ENCODE data around the gene ZCWPW1. TPM values are rescaled to one million over a fixed set of nuclear protein-coding genes. Genes with fewer than 3 reads are reported as not detected.

The ZCWPW1 gene
- total RNA-seq, 2 experiments from 2014 or later = 2.3 TPM

DNA sequence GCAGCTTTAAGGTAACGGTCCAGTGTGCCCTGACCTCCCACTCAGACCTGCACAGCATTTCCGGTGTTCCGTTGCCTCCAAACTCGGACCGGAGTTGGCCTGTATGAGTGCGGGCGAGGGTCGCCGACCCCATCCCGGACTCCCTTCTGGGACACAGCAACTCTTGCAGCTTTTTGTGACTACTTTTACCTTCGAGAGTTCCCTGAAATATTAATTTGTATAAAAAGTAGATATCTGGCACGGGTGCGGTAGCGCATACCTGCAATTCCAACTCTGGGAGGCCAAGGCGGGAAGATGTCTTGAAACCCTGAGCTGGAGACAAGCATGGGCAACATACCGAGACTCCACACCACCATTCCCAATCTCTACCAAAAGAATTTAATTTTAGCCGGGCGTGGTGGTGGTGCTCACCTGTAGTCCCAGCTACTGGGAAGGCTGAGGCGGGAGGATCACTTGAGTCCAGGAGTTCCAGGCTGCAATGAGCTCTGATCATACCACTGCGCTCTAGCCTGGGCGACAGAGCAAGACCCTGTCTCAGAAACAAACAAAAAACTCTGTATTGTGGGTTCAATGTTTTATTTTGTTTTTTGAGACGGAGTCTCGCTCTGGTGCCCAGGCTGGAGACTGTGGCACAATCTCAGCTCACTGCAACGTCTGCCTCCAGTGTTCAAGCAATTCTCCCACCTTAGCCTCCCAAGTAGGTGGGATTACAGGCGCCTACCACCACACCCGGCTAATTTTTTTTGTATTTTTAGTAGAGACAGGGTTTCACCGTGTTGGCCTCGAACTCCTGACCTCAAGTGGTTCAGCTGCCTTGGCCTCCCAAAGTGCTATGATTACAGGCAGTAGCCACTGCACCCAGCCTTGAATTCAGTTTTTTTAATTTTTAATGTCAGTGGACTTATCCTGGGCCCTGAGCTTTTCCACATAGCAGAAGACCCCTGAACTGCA, 8.9 kb upstream of the ZCWPW1 start:
- POLR2A ChIA-PET = interaction anchor here (0.7 to 1.0 kb wide), 5 partner anchors 13 to 355 kb away, joined by 3 to 5 read pairs (median 4); no protein-coding TSS in a partner anchor
- CTCF ChIA-PET = interaction anchor here (0.8 to 2.4 kb wide), 5 partner anchors 9 to 149 kb away, joined by 3 to 8 read pairs (median 4); partner anchors contain the start of genes FBXO24 and LRCH4

DNA sequence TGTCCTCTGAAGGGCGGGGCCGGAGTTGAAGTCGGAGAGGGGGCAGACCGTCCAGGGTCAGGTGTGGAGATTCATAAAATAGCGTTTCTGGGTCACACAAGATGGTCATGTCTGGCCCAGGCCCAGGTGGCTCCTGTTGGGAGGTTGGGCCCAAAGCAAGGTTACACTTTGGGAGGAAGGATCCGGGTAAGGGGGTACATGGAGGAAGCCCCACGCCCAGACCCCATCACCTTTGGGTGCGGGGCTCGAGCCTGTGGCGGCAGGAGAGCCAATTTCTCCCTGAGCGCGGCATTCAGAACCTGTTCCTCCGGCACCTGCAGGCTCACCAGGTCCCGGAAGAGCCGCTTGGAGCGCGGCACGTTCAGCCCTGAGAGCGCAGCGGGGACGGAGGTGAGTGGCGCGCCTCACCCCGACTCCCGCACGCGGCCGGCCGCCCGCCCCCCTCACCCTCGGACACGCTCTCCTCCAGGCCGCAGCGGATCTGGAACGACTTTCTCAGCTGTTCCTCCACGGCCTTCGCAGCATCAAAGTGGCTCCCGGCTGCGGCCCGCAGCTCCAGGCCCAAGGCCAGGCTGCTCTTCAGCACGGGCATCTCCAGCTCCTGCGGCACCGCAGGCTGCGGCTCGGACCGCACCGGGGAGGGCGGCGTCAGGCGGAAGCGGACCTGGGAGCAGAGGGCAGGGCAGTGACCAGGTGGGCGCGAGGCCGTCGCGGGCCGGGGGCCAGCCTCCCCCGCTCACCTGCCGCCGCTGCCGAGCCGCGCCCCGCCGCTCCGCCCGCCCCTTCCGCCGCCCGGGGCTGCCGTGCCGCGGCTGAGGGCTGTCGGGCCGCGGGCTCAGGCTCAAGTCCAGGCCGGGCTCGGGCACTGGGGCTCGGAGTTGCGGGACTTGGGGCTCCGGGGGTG, 7.2 kb upstream of the ZCWPW1 start:
- POLR2A ChIA-PET = interaction anchor here (0.9 to 1.3 kb wide), 3 partner anchors 107 to 151 kb away, joined by 3 to 7 read pairs (median 3); partner anchors contain the start of gene FBXO24
- CTCF ChIA-PET = interaction anchor here (1.3 to 2.4 kb wide), 3 partner anchors 14 to 20 kb away, joined by 3 to 8 read pairs (median 4); no protein-coding TSS in a partner anchor

DNA sequence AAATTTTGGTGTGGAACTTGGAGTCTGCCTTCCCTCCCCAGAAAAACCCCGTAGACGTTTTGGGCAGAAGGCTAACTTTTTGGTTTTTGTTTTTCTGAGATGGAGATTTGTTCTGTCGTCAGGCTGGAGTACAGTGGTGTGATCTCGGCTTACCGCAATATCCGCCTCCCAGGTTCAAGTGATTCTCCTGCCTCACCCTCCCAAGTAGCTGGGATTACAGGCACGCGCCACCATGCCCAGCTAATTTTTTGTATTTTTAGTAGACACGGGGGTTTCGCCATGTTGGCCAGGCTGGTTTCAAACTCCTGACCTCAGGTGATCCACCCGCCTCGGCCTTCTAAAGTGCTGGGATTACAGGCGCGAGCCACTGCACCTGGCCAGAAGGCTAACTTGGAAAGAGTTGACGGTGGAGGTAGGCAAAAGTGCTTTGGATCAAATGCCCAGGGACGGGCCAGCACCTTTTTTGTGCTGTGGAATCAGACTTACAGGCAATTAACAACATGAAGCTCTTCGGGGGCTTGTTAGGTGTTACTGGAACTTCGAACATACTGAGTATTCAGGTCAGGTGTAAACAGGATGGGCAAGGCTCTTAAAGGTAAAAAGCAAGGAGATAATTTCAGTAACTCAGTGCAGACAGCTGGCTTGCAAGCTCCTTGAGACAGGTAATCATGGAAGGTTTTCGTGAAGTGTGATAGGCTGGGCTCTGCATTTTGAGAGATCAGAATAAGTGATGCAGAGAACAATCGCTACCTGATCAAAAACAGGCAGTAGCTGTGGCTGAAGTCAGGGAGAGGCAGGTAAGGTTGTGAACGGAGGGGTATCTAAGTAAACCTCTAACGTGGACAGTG, 6.0 kb upstream of the ZCWPW1 start:
- CTCF ChIA-PET = interaction anchor here (0.7 to 1.4 kb wide), 4 partner anchors 16 to 124 kb away, joined by 3 to 4 read pairs (median 4); no protein-coding TSS in a partner anchor

DNA sequence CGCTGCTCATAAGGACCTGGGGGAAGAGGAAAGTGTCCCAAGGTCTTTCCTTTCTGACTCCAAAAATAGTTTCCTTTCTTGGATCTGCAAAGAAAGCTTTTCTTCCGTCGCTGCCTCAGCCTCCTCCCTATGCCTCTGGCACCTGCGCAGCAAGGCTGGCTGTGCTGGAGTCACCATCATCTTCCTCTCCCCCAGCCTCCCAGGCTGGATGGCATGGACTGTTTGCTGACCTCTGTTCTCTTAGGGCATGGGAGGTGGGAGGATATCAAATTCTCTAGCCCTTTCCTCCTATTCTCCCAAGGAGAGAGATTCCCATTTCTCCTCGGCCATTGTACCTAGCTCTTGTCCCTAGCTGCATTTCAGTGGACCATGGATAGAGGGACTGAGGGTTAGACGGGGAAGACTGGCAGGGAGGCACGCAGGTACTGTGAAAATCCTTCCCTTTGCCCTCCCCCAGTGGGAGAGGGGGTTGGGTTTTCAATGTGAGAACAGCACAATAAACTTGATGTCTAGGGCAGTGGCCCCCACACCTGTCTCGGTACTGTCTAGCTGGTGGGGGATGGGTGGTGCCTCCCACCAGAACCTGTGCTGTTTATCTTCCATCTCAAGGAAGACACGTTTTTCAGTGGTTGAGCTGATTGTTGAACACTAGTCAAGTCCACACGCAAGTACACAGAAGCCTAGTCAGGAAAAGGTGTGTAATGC, 5.2 kb upstream of the ZCWPW1 start:
- CTCF ChIA-PET = interaction anchor here (1.4 kb wide), 1 partner anchor 49 kb away, joined by 4 read pairs; no protein-coding TSS in a partner anchor
- POLR2A ChIA-PET = no interaction called here

More for the DNA sequence above, 6.0 kb upstream of the ZCWPW1 start:
- POLR2A ChIA-PET = interaction anchor here (0.8 kb wide), 1 partner anchor 19 kb away, joined by 3 read pairs; no protein-coding TSS in a partner anchor

DNA sequence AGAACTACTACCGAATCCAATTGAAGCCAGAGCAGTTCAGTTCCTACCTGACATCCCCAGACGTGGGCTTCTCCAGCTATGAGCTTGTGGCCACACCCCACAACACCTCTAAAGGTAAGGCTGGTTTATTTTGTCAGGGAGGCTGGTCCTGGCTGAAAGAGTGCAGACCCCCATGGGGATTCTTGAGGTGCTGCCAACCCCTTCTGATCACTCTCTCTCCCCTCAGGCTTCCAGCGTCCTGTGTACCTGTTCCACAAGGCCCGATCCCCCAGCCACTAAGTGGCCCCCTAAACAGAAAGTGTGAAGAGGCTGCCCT, 4.7 kb upstream of the ZCWPW1 start:
- POLR2A ChIA-PET = no interaction called here
- CTCF ChIA-PET = no interaction called here

DNA sequence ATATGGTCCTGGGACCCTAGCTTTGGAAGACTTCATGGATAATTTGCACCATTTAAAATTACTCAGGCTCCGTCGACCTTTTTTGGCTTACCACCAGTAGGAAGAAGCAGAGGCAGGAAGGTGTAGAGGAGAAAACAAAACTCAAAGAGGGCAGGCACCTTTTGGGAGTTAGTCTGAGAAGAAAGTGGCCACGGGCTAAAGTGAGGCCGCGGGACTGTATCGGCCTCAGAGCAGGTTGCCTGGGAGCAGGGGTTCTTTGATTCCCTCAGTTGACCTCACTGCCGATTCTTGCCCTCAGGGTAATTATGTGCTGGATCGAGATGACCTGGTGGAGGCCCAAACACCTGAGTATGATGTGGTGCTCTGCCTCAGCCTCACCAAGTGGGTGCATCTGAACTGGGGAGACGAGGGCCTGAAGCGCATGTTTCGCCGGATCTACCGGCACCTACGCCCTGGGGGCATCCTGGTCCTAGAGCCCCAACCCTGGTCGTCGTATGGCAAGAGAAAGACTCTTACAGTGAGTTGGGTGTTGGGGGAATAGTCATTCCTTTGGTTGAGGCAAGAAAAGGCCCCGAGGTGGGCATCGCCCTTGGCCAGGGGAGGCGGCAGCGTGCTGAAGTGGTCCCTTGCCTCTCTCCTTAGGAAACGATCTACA, 4.2 kb upstream of the ZCWPW1 start:
- CTCF ChIA-PET = no interaction called here

DNA sequence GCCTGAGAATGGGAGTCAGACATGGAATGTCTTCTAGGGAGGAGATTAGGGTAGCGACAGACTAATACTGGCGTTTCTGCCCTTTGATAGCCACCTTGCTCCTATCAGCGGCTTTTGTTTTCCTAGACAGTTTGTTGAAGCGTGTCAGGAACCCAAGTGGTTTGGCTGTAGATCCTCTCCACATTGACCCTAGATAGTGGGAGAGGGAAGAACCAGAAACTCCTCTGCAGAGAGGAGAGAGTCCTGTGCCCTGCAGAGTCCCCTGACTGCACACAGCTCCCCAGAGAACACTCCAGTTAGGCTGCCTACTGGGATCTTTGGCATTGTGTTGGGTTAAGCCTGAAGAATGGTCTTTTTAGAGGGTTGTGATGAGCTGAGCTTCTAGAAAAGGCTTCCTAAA, 3.5 kb upstream of the ZCWPW1 start:
- CTCF ChIA-PET = no interaction called here

More for the DNA sequence above, 4.2 kb upstream of the ZCWPW1 start:
- POLR2A ChIA-PET = no interaction called here

DNA sequence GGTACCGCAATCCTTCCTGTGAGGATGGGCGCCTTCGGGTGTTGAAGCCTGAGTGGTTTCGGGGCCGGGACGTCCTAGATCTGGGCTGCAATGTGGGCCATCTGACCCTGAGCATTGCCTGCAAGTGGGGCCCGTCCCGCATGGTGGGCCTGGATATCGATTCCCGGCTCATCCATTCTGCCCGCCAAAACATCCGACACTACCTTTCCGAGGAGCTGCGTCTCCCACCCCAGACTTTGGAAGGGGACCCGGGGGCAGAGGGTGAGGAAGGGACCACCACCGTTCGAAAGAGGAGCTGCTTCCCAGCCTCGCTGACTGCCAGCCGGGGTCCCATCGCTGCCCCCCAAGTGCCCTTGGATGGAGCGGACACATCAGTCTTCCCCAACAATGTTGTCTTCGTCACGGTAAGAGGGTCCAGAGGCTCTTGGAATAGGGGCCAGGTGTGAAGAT, 2.8 kb upstream of the ZCWPW1 start:
- ChIA-PET CTCF (no interaction called here), POLR2A (no interaction called here)

More for the DNA sequence above, 3.5 kb upstream of the ZCWPW1 start:
- POLR2A ChIA-PET = no interaction called here

DNA sequence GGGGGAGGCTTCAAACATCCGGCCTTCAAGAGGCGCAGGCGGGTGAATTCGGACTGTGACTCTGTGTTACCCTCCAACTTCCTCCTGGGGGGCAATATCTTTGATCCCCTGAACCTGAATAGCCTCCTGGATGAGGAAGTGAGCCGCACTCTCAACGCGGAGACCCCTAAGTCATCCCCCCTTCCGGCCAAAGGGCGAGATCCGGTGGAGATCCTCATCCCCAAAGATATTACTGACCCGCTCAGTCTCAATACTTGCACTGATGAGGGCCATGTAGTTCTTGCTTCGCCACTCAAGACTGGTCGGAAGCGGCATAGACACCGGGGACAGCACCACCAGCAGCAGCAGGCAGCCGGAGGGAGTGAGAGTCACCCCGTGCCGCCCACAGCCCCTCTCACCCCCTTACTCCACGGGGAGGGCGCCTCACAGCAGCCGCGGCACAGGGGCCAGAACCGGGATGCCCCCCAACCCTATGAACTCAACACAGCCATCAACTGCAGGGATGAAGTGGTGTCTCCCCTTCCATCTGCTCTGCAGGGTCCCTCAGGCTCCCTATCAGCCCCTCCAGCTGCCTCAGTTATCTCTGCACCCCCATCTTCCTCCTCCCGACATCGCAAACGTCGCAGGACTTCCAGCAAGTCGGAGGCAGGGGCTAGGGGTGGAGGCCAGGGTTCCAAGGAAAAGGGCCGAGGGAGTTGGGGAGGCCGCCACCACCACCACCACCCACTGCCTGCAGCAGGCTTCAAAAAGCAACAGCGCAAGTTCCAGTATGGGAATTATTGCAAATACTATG, 2.2 kb upstream of the ZCWPW1 start:
- CTCF ChIA-PET = interaction anchor here (0.8 to 1.1 kb wide), 2 partner anchors 15 to 20 kb away, joined by 4 to 9 read pairs; no protein-coding TSS in a partner anchor
- POLR2A ChIA-PET = interaction anchor here (0.6 to 0.9 kb wide), 4 partner anchors 18 to 252 kb away, joined by 3 to 4 read pairs (median 3); no protein-coding TSS in a partner anchor

DNA sequence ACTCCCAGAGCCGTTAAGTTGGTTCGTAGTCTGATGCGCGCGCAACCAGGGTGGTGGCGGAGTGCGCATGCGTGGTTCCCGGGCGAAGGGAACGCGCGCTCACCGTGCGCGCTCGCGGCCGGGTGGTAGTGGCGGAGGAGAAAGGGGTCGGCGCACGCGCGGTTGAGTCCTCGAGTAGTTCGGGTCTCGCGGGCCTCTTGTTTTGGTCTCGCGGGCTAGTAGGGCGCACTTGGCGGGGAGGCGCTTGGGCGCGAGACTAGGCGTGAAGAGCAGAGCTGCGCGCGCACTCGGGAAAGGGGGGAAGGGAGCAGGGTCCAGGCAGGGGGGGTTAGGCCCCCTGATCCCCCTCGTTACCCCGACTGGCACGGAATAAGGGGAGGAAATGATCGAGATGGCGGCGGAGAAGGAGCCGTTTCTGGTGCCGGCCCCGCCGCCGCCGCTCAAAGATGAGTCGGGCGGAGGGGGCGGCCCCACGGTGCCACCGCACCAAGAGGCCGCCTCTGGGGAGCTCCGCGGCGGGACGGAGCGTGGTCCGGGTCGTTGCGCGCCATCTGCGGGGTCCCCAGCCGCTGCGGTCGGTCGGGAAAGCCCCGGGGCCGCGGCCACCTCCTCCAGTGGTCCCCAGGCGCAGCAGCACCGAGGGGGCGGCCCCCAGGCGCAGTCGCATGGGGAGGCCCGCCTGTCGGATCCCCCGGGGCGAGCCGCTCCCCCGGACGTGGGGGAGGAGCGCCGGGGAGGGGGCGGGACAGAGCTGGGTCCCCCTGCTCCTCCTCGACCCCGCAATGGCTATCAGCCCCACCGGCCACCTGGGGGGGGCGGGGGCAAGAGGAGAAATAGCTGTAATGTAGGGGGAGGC, 1.4 kb upstream of the ZCWPW1 start, which contains the start of gene MEPCE:
MEPCE (plus strand) TSS at position 195 of the 856 bp plus-strand sequence; CDS start at position 383, 188 bp downstream.
- CTCF ChIA-PET = interaction anchor here (0.8 to 2.5 kb wide), 5 partner anchors 16 to 276 kb away, joined by 3 to 9 read pairs (median 4); partner anchors contain the start of gene FBXO24
- POLR2A ChIA-PET = interaction anchor here (0.6 to 2.5 kb wide), 17 partner anchors 14 to 303 kb away, joined by 3 to 8 read pairs (median 3); partner anchors contain the start of genes FBXO24, GPC2, LAMTOR4 and MBLAC1

DNA sequence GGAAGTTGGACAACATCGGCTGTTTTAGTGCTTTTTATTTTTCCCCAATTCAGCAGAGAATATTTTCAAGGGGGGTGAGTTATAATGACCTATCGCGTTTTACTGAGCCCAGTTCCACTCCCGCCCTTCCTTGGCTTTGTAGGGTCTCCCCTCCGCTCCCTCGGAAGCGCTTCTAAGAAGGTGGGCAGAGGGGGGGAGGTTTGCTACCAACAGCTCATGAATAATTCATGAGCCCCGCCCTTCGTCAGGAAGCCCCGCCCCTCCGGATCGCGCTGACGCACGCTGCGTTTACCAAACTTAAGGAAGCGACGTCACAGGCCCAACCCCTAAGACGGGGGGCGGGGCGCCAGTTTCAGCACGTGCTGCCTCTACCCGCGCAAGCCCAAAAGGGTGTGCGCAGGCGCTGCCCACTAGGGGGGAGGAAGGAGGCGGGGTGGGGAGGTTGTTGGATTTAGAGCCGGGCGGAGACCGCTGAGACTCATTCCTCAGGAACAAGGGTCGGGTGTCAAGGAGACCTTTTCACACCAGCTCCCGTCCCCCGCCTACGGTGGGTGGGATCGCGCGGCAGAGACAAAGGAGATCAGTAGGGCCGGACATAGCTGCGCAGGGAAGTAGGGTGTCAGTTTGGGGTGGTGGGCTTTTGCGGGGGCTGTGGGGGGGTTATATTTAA, 599 bp upstream of the ZCWPW1 start:
- CTCF ChIA-PET = interaction anchor here (1.1 to 2.5 kb wide), 4 partner anchors 21 to 276 kb away, joined by 3 to 9 read pairs (median 3); partner anchors contain the start of gene FBXO24
- POLR2A ChIA-PET = interaction anchor here (0.6 to 2.5 kb wide), 17 partner anchors 15 to 309 kb away, joined by 3 to 8 read pairs (median 3); partner anchors contain the start of genes FBXO24, GPC2, LAMTOR4 and MBLAC1

DNA sequence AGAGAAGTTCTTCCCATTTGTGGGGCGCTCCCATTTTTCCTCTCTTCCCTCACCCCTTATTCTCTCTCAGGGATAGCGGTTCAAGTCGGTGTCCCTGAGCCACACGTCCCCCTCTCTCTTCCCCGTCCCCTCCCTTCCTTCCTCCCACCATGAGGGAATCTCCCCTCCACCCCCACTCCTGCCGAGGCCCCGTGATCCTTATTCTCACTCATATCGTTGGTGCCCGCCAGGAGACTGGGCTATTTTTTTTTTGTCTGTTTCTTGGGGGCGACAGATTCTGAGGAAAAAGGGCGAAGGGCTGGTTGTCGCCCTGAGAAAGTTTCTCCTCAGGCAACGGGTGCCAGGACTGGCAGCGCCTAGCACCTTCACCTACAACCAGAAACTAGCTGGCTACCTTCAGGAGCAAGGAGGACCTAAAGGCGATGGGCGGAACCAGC, 723 bp downstream of the ZCWPW1 start:
- ChIA-PET CTCF (interaction anchor here (0.6 to 2.5 kb wide), 2 partner anchors 20 to 41 kb away, joined by 4 to 9 read pairs; no protein-coding TSS in a partner anchor), POLR2A (interaction anchor here (0.5 to 2.5 kb wide), 3 partner anchors 27 to 159 kb away, joined by 3 to 6 read pairs (median 4); partner anchors contain the start of gene FBXO24)

DNA sequence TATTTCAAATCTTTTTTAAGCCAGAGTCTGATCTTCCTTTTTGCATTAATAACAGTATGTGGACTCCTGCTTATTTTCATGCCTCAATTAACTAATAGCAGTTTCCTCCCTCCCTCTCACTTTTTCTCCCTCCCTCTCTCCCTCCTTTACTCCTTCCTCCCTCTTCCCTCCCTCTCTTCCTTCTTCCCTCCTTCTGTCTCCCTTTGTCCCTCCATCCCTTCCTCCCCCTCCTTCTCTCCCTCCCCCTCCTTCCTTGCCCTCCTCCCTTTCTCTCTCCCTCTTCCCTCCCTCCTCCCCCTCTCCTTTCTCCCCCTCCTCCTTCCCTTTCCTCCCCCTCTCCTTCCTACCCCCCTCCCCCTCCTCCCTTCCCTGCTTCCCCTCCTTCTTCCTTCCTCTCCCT, 2.0 kb downstream of the ZCWPW1 start:
- POLR2A ChIA-PET = interaction anchor here (0.7 kb wide), 1 partner anchor 18 kb away, joined by 7 read pairs; no protein-coding TSS in a partner anchor
- CTCF ChIA-PET = no interaction called here

DNA sequence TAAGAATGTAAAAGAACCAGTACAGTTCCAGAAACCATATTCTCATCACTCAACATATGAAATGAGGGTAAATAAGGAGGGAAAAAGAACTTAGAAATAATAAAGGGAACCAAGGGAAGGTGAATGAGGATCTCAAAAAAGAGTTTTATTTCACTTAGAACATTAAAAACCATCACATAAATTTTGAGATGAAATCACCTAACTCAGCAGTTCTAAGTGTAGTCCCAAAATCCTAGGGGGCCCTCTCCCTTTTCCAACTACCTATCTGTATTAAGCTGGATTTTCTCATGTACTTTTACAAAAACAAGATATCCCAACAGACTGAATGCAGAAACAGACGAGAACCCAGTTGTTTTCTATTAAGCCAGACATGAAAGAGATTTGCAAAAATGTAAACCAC, 3.2 kb downstream of the ZCWPW1 start:
- ChIA-PET POLR2A (no interaction called here), CTCF (no interaction called here)

All from activated CD8-positive, alpha-beta memory T cell treated with anti-CD3 and anti-CD28 coated beads for 36 hours (primary cell).